Colon (tissue), 2 donors: ENCODE results near the gene LRRC45.

ENCODE experiments used
- FAIRE-seq: peaks from 2 replicates; lab custom pipeline; 2012; peaks lifted over from hg19 to GRCh38; lab: Jason Lieb, UNC
- donor health status: control.
- donor health status: control.

The LRRC45 gene

DNA sequence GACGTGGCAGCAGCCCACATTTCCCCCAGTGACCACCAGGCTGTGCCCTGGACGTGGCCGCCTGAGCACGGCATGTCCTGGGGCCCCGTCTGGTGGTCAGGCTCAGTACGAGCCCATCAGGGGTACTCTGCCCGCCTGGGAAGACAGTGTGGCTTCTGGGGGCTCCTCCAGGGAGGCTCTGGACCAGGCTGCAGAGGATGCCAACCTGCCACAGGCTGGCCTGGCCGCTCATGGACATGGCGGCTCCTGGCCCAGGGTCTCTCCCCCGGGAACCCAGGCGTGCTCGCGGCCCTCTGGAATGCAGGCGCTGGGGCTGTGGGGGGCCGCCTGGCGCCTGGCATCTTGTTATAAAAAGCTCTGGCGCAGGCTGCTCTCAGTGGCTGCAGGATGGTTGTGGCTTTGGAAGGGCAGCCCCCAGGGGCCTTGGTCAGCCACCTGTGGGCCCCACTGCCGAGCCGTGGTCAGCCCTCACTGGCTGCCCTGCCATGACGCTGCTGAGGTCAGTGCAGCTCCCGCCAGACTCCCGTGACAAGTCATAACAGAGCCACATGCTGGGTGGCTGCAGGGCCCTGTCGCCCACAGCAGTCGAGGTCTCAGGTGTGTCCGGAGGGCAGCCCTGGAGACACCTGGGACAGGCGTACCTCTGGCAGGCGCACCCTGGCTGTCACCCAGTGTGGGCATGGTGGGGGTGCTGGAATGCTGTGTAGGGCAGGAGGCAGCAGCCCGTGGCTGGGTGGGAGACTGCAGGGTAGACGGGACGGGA lies 15.4 kb upstream of the LRRC45 start:
- no peak for FAIRE-seq

DNA sequence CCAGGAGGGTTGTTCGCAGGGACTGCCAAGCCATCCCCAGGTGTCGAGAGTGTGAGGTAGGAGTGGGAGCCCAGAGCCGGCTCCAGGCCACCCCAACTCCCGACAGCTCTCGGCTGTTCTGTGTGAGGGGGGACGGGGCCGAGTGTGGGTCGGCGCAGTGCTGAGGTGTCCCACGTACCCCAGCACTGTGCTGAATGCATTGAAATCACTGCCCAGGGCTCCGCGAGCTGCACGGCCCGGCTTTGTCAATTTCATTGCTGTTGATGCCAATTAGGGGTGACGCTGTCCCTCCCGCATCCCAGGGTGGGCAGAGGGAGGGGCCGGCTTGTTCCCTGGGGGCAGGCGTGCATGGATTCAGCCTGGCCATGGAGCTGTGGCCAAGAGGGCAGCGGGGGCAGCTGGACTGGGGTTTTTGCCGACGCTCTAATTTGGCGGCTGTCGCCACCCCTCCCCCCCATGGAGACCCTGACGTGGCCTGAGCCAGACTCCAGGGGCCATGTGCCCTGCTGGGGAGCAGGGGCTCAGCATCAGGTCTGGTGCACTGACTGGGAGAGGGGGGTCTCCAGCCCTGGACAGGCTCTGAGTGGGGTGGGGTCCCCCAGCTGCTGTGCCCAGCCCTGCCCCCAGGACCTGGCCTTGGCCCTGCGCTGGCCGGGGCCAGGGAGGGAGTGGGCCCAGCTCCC lies 14.7 kb upstream of the LRRC45 start:
- no peak for FAIRE-seq

DNA sequence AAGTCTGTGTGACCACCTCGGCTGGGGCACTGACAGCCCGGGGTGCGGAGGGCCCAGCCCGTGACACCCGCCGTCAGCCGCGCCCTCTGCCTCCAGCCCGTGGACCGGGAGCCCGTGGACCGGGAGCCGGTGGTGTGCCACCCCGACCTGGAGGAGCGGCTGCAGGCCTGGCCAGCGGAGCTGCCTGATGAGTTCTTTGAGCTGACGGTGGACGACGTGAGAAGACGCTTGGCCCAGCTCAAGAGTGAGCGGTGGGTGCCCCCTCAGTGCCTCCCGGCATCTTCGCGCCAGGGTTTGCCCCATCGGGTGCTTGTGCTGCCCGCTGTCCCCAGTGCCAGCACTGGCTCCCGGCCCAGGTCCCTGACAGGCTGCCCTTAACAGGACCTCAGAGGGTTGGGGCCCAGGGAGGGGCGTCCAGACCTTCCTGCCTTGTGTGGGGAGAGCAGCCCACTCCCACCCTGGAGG lies 14.1 kb upstream of the LRRC45 start:
- no peak for FAIRE-seq

DNA sequence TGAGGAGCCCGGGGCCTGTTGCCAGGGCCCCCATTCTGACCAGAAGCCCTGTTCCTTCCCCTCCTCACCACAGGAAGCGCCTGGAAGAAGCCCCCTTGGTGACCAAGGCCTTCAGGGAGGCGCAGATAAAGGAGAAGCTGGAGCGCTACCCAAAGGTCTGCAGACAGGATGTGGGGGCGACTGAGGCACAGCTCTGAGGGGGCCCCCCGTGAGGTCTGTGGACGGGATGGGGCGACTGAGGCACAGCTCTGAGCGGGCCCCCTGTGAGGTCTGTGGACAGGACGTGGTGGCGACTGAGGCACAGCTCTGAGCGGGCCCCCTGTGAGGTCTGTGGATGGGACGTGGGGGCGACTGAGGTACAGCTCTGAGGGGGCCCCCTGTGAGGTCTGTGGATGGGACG lies 13.7 kb upstream of the LRRC45 start:
- FAIRE-seq: no peak

DNA sequence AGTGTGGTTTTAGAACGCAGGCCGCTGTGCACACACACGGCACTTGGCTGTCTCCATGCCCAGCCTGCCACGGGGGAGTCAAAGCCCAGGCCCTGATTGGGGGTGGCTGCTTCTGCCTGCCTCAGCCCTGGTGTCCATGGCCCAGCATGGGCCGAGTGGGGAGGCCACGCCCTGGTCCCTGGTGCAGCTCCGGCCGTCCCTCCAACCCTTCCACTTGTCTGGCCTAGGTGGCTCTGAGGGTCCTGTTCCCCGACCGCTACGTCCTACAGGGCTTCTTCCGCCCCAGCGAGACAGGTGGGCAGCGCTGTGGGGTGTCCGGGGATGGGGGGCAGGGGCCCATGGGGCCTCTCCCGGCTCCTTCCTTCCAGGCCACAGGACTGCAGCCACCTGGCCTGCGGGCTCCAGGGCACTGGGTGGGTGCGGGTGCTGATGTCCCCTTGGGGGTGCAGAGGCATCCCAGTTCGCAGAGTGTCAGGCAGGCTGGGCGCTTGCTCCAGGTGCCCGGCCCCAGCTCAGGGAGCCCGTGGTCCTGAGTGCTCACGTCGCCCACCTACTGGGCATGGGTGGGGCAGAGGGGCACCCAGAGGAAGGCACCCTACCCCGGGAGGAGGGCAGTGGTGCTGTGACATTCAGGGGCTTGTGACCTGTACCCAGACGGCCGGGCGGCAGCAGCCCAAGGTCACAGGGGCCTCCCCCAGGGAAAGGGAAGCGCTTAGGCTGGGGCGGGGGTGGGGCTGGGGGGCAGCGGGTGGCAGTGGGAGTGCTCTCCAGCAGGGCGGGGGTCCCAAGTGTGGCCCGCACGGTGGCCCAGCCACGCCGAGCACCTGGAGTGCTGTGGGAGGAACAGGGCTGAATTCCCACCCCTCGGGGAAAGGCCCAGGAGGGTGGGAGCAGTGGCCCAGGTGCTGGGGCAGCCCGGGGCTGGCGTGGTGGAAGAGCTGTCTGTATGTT lies 12.3 kb upstream of the LRRC45 start:
- no peak for FAIRE-seq

DNA sequence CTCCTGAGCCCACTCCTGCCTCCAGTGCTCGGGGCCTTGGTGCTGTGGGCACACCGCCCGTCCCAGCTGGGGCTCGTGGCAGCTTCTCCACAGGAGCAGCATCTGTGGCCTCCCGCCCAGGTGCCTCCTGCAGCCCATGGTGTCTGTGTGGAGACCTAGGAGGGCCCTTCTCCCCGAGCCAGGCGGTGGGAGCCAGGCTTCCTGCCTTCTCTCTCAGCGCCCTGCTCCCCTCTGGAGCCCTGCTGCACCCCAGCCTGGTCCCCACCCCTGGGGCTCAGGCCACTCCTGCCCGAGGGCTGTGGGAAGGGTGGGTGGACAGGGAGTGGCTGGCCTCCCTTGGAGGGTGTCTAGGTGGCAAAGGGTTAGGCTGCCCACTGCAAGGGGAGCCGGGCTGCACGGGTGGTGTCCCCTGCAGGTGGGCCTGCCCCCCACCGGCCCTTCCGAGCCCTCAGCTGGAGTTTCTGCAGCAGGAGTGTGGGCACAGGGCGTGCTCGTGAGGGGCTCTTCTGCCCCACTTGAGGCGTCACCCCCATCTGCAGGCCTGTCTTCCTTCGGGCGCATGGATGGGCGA lies 11.4 kb upstream of the LRRC45 start:
- no peak for FAIRE-seq

DNA sequence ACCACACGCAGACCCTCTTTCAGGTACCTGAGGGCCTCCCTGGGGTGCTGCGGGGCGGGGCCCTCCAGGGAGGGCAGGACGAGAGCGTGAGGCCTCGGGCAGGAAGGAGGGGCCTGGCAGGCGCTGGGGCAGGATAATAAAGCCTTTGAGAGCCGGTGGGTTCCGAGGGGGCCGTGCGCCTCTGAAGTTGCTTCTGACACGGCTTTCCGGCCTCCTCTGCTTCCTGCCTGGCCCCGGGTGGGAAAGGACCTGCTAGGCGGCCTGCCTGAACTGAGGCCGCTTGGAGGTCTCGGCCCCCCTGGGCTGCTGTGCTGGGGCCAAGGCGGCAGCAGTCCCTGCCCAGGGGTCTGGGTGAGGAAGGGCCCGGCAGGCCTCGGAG lies 10.9 kb upstream of the LRRC45 start:
- no peak for FAIRE-seq

DNA sequence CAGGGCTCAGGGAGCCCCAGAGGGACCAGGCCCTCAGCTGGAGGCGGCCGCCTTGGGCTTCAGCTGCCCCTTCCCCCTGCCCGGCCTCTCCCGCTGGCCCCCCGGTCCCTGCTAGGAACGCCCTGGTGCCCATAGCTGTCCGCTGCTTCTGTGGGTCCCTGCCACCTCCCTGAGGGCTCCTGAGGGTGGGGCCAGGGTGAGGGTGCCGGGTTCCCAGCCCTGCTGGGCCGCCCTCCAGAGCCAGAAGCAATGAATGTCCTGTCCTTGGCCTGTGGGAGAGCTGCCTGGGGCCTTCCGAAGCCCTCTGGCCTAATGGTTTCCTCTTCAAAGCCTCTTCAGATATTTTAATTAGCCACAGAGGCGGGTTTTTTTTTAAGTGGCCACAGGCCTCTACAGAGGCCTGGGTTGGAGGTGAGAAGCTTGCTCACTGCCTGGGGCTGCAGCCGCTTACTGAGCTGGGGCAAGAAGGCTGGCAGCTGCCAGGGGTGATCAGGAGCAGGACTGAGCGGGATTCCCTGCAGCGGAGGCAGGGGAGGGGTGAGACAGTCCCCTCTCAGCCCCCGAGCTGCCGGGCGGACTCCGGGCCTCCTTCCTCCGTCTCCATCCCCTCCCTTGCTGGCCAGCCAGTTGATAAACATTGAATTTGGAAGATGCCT lies 10.3 kb upstream of the LRRC45 start:
- no peak for FAIRE-seq

DNA sequence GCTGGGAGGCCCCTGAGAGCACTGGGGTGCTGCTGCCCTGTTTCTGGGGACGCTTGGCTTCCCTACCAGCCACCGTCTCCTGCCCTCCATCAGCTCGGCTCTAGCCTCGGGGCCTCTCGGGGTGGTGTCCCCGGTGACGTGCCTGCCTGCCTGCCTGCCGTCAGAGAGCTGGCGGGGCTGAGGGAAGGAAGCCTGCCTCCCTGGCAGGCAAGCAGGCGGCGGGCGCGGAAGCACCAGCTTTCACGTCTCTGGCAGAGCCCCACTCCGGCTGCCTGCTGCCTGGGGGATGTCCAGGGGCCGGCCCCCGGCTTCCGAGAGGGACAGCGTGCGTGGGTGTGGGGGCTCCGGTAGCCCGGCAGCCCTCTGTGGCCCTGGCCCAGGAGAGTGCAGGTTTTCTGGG lies 9.8 kb upstream of the LRRC45 start:
- FAIRE-seq: no peak

DNA sequence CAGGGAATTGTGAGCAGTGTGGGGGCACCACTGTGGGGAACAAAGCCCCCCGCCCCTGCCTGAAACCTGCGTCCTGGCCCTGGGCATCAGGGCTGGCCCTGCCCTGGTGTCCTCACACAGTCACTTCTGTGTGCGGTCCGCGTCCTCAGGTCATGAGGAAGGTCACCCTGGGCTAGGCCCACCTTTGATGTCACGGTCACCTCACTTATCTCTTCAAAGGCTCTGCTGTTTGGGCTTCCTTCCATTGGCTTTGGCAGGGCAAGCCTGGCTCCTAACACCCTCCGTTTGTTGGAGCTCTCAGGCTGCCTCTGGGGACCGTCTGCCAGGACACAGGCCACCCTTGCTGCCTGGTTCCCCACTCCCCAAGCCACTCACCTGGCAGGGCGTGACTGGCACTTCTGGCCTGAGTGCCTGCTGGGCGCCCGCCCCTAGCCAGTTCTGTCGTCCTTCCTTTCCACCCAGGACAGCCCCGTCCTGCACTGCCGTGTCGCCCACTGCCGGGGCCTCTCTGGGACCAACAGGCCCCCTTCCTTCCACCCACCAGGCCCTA lies 9.3 kb upstream of the LRRC45 start:
- no peak for FAIRE-seq

DNA sequence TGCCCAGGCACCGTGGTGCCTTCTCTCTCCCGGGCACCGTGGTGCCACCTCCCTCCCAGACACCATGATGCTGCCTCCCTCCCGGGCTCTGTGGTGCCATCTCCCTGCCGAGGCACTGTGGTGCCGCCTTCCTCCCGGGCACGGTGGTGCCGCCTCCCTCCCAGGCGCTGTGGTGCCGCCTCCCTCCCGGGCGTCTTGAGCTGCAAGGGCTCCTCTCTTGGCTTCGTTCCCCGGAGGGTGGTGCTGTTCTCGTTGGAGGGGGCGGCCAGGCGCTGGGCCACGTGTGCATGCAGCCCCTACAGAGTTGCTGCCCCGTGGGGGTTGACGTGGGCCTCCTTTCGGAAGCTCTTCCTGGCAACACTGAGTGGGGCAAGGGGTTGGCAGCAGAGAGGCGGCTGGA lies 8.7 kb upstream of the LRRC45 start:
- no peak for FAIRE-seq

DNA sequence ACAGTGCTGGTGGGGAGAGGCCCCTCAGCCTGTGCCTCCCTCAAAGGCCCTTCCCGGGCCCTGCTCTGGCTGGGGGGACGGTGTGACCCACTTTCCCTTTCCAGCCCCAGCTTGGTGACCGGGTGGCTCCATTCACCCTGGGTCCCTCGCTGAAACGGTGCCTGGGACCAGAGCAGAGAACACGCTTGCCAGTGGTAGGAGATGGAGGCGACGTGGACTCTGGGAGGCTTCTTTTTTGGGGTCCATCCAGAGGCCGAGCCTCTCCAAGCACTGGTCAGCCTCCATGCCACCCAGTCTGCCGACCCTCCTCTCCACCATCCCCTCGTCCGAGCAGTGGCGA lies 8.2 kb upstream of the LRRC45 start:
- no peak for FAIRE-seq

DNA sequence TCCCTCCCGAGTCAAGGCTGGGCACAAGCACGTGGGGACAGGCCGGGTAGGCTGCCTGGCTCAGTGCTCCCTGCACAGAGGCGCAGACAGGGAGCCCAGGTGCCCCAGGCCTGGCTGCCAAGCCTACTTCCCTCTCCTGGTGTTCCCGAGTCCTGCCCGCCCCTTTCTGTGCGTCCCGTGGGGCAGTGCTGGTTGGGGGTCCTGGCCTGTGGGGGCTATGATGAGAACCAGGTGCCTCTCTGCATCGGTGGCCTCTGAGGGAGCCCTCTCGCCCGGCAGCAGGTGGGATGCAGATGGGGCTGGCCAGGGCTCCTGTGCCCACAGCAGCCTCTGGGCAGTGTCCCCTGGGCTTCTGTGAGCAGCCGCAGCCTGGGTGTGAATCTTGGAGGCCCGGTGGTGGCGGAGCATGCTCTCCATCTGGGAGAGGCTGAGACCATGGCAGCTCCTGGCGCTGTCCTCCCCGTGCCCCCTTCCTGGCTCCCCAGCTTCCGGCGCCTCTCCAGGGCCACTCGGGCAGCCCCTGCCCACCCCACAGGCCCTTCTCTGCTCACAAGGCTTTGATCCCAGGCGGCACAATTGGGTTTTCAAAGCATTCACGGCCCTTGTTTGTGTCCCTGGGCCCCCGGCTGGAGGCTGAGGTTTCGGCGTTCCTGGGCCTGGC lies 7.7 kb upstream of the LRRC45 start:
- no peak for FAIRE-seq

DNA sequence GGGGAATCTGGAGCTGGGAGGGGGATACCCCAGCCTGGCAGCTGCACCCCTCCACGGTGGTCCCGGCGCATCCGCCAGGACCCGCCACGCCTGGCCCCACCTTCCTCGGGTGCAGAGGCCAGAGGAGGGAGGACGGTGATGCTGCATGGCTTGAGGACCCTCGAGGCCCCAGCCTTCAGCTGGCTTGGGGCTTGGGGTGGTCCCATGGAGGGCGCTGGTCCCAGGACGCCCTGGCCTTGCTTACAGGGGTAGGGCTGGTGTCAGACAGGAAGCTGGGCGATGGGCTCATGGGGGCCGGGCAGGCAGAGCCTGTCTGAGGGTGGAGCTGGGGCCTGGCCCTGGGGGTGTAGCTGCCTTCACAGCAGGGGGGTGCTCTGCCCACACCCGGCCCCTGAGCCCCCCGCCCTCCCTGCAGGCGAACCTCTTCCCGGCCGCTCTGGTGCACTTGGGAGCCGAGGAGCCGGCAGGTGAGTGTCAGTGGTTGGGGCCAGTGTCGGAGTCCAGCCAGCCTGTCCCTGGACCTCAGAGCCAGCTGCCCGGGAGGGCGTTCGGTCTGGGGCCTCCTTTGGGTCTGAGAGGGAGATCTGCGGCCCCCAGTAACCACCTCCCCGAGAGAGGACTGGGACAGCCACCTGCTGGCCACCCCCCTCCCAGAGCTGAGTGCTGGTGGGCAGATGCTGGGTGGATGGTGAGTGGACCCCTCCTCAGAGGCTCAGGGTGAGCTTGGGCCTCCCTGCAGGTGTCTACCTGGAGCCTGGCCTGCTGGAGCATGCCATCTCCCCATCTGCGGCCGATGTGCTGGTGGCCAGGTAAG lies 6.8 kb upstream of the LRRC45 start:
- no peak for FAIRE-seq

DNA sequence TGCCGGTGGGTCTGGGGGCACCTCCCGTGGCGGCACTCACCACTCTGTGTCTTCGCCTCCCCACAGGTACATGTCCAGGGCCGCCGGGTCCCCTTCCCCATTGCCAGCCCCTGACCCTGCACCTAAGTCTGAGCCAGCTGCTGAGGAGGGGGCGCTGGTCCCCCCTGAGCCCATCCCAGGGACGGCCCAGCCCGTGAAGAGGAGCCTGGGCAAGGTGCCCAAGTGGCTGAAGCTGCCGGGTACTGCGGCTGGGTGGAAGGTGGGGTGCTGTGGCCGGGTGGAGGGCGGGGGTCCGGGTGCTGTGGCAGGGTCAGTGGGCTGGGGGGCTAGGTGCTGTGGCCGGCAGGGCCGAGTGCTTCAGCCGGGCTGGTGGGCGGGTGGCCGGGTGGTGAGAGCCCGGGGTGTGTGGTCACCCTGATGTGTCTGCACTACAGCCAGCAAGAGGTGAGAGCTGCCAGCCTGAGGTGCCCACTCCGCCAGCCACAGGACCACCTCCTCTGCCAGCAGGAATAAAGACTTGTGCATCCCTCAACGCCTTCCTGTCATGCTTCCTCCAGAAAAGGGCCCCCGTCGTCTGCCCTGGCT lies 6.1 kb upstream of the LRRC45 start:
- FAIRE-seq: no peak

DNA sequence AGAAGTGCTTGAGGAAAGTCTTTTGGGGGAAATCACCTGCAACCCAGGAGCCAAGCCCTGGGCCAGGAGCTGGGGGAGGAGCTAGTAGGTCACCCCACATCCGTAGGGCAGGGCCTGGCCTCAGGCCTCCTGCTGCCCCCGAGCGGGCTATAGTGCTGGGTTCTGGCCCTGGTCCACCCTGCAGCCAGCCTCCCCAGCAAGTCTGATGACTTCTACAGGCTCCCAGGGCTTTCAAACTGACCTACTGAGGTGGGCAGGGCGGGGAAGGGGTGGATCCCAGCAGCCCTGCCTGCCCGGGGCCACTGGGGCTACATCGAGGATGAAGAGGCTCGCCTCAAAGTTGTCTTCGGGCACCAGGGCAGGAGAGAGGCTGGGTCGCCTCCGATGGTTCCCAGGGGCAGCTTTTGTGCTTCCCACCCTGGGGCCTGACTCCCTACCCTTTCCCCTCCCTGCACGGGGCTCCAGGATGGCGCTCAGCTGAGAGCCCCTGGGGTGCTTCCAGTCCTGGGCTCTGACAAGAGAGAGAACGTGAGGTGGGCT lies 5.4 kb upstream of the LRRC45 start:
- no peak for FAIRE-seq

DNA sequence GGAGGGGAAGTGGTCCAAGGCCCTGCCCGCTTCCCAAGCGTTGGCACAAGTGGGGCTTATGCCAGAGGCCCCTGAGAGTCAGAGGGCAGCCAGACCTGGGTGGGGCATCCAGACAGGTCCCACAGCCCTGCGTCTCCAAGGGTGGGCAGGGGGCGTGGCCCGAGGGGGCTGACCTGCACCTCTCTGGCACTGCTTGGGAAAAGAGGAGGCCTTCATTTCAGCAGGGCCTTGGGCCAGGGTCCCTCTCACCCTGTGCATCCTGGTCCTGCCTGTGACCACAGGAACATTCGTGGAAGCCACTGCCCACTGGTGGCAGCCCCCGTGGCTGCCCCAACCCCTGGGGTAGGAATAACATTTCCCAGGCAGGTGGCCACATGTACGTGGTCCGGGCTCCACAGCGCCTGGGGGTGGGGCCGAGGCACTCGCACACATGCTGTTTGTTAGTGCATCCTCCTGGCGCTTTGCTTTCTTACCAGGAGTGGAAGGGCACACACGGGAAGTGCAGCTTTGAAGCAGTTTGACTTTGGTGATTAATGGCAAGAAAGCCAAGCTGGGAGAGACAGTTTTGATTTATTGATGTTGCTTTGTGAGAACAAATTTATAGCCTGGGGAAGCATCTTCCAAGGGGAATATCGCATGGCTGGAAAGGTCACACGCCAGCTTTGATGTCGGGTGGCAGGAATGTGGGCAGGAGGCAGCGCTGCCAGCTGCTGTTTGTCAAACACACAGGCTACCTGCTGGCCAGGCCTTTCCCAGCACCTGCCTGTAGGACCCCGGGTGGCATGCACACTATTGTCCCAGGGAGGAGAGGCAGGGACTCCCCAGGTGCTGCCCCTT lies 4.7 kb upstream of the LRRC45 start:
- FAIRE-seq: no peak

DNA sequence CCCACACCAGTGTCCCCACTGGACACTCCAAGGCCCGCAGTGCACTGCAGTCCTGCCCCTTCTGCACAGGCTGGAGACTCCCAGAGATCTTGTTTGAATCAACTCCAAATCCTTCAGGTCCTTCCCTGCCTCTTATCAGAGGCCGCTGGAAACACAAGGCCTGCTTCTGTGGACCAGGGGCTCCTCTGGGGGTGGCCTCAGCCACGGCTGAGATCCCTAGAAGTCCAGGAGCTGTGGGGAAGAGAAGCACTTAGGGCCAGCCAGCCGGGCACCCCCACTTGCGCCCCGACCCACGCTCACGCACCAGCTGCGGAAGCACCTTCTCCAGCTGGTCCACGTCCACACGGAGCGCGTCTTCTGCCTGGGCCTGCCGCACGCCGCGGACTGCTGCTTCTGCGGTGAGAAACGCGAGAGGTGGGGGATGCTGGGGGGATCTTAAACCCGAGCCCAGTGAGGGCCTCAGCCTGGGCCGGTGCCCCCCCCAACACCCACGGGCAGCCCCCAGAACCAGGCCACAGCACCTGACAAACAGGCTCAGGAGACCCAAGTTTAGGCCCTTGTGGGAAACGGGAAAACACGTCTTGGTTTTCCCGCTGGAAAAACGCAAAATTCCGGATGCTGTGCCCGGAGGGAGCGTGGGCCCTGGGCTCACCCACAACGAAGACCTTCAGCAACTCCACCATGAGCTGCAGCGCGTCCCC lies 4.0 kb upstream of the LRRC45 start:
- no peak for FAIRE-seq
